Transverse colon (tissue), 4 donors: ENCODE data around the gene COG5. TPM values are rescaled to one million over a fixed set of nuclear protein-coding genes. Genes with fewer than 3 reads are reported as not detected.

Experiments
- DNase-seq: peaks from one replicate; pipeline ENCODE4 v3.0.0-alpha.2; 2019
- H3K27ac ChIP-seq, 4 donors: fragments of 200-600 bp; sonication (generic); 2 replicates each; pipeline ENCODE4 v1.5.1; 2016 to 2018; ENCODE audit warnings: inconsistent platforms in 4 of 4
- H3K27me3 ChIP-seq: fragments of 200-600 bp; sonication (generic); 2 replicates; pipeline ENCODE4 v1.5.1; 2017; ENCODE audit warnings: inconsistent platforms
- H3K36me3 ChIP-seq, 4 donors: fragments of 200-600 bp; sonication (generic); 2 replicates each; pipeline ENCODE4 v1.5.1; 2017 to 2019; ENCODE audit warnings: inconsistent platforms in 4 of 4
- H3K4me1 ChIP-seq, 4 donors: fragments of 200-600 bp; sonication (generic); 2 replicates each; pipeline ENCODE4 v1.5.1; 2017 to 2020; ENCODE audit warnings: inconsistent platforms in 4 of 4
- H3K4me3 ChIP-seq, 4 donors: fragments of 200-600 bp; sonication (generic); 1 replicate in 1 of 4; 2 replicates in 3 of 4; pipeline versions ENCODE4 v1.5.1 to v1.6.1; 2017 to 2019; ENCODE audit warnings: inconsistent platforms in 4 of 4
- H3K9me3 ChIP-seq, 2 donors: fragments of 200-600 bp; sonication (generic); 2 replicates each; pipeline ENCODE4 v1.5.1; 2017 to 2019; ENCODE audit warnings: inconsistent platforms in 2 of 2
- EP300 ChIP-seq: sonication (generic); formaldehyde crosslinking; IDR thresholded peaks from one replicate; pipeline ENCODE4 v1.6.1; 2017; ENCODE audit warnings: antibody characterized with exemption, low read depth
- POLR2A ChIP-seq: fragments of 450-650 bp; IDR thresholded peaks from one replicate; pipeline ENCODE4 v1.6.1; 2016; ENCODE audit warnings: antibody characterized with exemption, mild to moderate bottlenecking, moderate library complexity
- POLR2AphosphoS5 ChIP-seq, 3 donors: sonication (generic); formaldehyde crosslinking; IDR thresholded peaks; one replicate each; pipeline ENCODE4 v1.6.1; 2016; ENCODE audit warnings: antibody characterized with exemption in 3 of 3
- WGBS, 2 donors: methylation state at CpG; one replicate each; pipeline ENCODE4 v1.1.5; 2018; ENCODE audit warnings: low coverage in 1 of 2; 5-methylcytosine and 5-hydroxymethylcytosine counted together
- in situ Hi-C, 4 donors: fragments of 200-750 bp; cut with MboI; loops; one replicate each; pipeline versions ENCODE4 v1.15.0 to v1.15.1; 2017; ENCODE audit warnings: low sequenced_read_pairs in 3 of 4, low pct_ligation_motif_present in 1 of 4, low pct_unique_long_range_greater_than_20kb in 1 of 4
- intact Hi-C: fragments of 100-400 bp; cut with DNase I; formaldehyde crosslinking; loops from one replicate; pipeline ENCODE4 v1.15.1; 2023; ENCODE audit warnings: low total_unique reads
- total RNA-seq, 4 donors: library from RNA; depleted of rRNA; stranded (reverse); fragments of >200 nt; gene quantifications; one replicate each; pipeline ENCODE4 v1.1.0, GENCODE V29; 2016
- TF ChIP-seq, protein P1 (sequence below), 5 experiments: fragments of 200-600 bp in 3 of 5; fragments of 450-650 bp in 2 of 5; sonication (generic) in 3 of 5; IDR thresholded peaks; 1 replicate in 2 of 5; 2 replicates in 3 of 5; pipeline ENCODE4 v1.5.1; 2016 to 2017; ENCODE audit warnings: antibody characterized with exemption in 5 of 5, inconsistent platforms in 3 of 5, mild to moderate bottlenecking in 2 of 5, moderate library complexity in 1 of 5

COG5 gene
- total RNA-seq, 4 donors from 2014 or later = 15.7 to 48.2 (median 35.7) TPM

GRCh38 chr7:107262857-107263256 is 300.9 kb downstream of the COG5 start:
- intact Hi-C loops (no loop called here), in situ Hi-C loops (no loop called here)
- no peaks in the 10 kb centered on the region for H3K4me1 ChIP-seq
- H3K36me3 ChIP-seq = no peaks in the 10 kb centered on the region
- H3K9me3 ChIP-seq = no peaks in the 10 kb centered on the region
- no peaks in the 10 kb centered on the region for H3K27me3 ChIP-seq
- DNase-seq = no peak
- no peak overlapping the region for H3K27ac ChIP-seq
- TF ChIP-seq POLR2AphosphoS5 (IDR thresholded peaks at IDR 0.05) = no peak
- WGBS, 2 donors = 73 to 87% methylated on average over 2 of the region's 2 CpGs
- H3K4me3 ChIP-seq = no peak overlapping the region

DNA sequence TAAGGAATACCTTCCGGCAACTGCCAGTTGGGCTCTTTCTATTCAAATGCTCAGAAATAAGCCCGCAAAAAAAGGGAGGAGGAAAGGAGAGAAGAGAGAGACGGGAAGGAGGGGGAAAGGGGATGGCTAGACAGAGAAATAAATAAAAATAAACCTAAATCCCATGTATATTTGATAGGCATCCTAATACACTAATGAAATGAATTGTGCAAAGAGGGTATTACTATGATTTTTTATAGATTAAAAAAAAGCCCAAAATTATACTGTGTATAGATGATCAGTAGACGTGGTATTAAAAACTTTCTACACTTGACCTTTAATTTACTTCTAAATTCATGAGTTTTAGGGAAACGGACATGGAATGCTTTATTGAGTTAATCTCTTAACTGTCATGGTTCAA is 305.0 kb downstream of the COG5 start:
- H3K36me3 ChIP-seq = no peaks in the 10 kb centered on the region
- TF ChIP-seq POLR2A (no peak), POLR2AphosphoS5 (IDR thresholded peaks at IDR 0.05) (no peak)
- no peak for DNase-seq
- no peaks in the 10 kb centered on the region for H3K4me1 ChIP-seq
- H3K4me3 ChIP-seq = no peak overlapping the region
- in situ Hi-C loops = no loop called here
- H3K27me3 ChIP-seq = no peaks in the 10 kb centered on the region
- 91 to 96% methylated on average over 5 of the region's 5 CpGs for WGBS, 2 donors
- no peaks in the 10 kb centered on the region for H3K9me3 ChIP-seq
- H3K27ac ChIP-seq = no peak overlapping the region
- intact Hi-C loops = no loop called here

DNA sequence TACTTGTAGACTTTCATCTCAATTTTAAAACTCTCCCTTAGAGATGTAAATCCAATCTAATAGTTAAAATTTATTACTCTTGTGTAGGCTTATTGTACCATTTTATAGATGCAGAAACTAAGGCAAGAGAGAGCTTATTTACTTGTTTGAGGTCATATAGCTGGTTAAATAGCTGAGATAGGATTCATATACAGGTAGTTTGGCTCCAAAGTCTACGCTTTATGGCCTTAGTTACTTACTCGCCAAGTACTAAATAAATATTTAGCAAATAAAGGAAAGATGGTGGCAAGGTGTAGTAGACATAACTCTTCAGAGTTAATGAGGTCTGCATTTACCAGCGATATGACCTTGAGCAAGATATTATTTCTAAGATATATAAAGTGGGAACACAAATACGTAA is 308.1 kb downstream of the COG5 start:
- TF ChIP-seq POLR2AphosphoS5 (IDR thresholded peaks at IDR 0.05) (no peak), EP300 (no peak), POLR2A (no peak)
- TF ChIP-seq, protein P1, sequence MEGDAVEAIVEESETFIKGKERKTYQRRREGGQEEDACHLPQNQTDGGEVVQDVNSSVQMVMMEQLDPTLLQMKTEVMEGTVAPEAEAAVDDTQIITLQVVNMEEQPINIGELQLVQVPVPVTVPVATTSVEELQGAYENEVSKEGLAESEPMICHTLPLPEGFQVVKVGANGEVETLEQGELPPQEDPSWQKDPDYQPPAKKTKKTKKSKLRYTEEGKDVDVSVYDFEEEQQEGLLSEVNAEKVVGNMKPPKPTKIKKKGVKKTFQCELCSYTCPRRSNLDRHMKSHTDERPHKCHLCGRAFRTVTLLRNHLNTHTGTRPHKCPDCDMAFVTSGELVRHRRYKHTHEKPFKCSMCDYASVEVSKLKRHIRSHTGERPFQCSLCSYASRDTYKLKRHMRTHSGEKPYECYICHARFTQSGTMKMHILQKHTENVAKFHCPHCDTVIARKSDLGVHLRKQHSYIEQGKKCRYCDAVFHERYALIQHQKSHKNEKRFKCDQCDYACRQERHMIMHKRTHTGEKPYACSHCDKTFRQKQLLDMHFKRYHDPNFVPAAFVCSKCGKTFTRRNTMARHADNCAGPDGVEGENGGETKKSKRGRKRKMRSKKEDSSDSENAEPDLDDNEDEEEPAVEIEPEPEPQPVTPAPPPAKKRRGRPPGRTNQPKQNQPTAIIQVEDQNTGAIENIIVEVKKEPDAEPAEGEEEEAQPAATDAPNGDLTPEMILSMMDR (IDR thresholded peaks at IDR 0.05) = no peak
- H3K4me3 ChIP-seq = no peak overlapping the region
- no peaks in the 10 kb centered on the region for H3K36me3 ChIP-seq
- peaks cover 0 to 9% (median 0%) of the 10 kb centered on the region in 4 donors for H3K4me1 ChIP-seq
- in situ Hi-C loops = no loop called here
- intact Hi-C loops = no loop called here
- no peaks in the 10 kb centered on the region for H3K27me3 ChIP-seq
- no peak for DNase-seq
- WGBS, 2 donors = 67% methylated on average over 4 of the region's 4 CpGs
- H3K9me3 ChIP-seq = no peaks in the 10 kb centered on the region
- no peak overlapping the region for H3K27ac ChIP-seq

GRCh38 chr7:107254398-107254985 is 309.2 kb downstream of the COG5 start:
- Histone ChIP-seq H3K27me3 (no peaks in the 10 kb centered on the region), H3K36me3 (no peaks in the 10 kb centered on the region), H3K27ac (no peak overlapping the region), H3K9me3 (no peaks in the 10 kb centered on the region), H3K4me3 (no peak overlapping the region), H3K4me1 (peaks cover 0 to 9% (median 0%) of the 10 kb centered on the region in 4 donors)
- in situ Hi-C loops = no loop called here
- TF ChIP-seq POLR2A (no peak), EP300 (no peak), POLR2AphosphoS5 (IDR thresholded peaks at IDR 0.05) (no peak)
- TF ChIP-seq, protein P1 (IDR thresholded peaks at IDR 0.05) = no peak
- intact Hi-C loops = no loop called here
- WGBS, 2 donors = 98% methylated on average over 4 to 5 of the region's 5 CpGs
- no peak for DNase-seq

DNA sequence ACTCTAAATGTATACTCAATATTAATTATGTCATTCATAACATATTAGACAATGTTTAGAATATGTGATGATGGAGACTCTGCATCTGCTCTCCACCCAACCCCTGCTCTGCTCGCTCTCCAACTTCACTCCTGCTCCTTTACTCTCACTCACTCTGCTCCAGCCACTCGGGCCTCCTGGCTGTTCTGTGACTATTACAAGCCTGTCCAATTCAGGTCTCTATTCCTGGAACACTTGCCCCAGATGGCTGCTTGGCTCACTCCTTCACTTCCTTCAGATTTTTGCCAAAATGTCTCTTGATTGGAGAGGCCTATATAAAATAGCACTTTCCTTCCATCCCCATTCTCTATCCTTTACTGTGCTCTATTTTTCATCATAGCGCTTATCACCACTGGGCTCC is 310.1 kb downstream of the COG5 start:
- Histone ChIP-seq H3K27ac (no peak overlapping the region), H3K27me3 (no peaks in the 10 kb centered on the region), H3K9me3 (no peaks in the 10 kb centered on the region), H3K4me3 (no peak overlapping the region), H3K4me1 (peaks cover 0 to 9% (median 0%) of the 10 kb centered on the region in 4 donors), H3K36me3 (no peaks in the 10 kb centered on the region)
- TF ChIP-seq, protein P1 (IDR thresholded peaks at IDR 0.05) = no peak
- TF ChIP-seq EP300 (no peak), POLR2AphosphoS5 (IDR thresholded peaks at IDR 0.05) (no peak), POLR2A (no peak)
- in situ Hi-C loops (no loop called here), intact Hi-C loops (no loop called here)
- WGBS, 2 donors = 91 to 97% methylated on average over 3 of the region's 3 CpGs
- DNase-seq = no peak
